ENCODE measurements around the gene MARS2.
"Not testable (repeated sequence)": the region's sequence is repeated elsewhere in the genome, so short reads cannot be mapped to it uniquely, and the experiment has no call there.

Gene MARS2
- 1.5 to 15.4 (median 10.8) reads per million in 18 experiments for total RNA-seq

DNA sequence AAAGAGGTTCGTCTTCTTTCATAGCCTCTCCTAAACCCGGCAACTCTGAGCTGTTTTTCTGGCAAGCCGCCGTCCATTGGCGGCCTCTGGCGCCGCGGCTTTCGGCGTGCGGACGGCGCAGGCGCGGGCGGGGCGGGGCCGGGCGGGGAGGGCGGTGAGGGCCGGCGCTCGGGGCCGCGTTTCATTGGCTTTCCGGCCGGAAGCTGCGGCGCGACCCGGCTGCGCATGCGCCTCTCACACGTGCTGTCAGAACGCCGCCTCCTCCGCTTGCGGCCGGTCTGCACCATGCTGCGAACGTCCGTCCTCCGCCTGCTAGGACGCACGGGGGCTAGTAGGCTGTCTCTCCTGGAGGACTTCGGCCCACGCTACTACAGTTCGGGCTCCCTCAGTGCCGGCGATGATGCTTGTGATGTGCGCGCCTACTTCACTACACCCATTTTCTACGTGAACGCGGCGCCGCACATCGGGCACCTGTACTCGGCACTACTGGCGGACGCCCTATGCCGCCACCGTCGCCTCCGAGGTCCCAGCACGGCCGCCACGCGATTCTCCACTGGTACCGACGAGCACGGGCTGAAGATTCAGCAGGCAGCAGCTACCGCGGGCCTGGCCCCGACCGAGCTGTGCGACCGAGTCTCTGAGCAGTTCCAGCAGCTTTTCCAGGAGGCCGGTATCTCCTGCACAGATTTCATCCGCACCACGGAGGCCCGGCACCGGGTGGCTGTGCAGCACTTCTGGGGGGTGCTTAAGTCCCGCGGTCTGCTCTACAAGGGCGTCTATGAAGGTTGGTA lies at the start of gene MARS2:
Gene MARS2, plus strand, starts transcription at position 249 of the 791 bp plus-strand sequence. Its CDS starts 37 bp downstream, at position 286.
- peak; percentile 95 to 97 for DNase-seq

DNA sequence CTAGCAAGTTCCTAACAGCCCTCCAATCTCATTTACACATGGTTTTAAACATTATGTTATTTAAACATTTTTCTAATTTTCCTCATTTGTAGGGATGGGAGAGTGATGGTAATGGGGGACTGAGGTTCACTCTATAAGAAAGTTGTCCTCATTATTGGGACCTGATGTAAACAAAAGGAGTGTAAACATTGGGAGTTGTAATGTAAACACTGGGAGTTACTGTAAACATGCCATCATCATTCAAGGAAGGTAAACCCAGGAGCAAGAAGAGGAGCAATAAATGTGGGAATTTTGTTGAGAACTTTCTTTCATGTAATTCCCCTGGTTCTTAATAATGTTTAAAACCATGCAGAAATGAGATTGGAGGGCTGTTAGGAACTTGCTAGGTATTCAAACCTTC lies 47.6 kb upstream of the MARS2 start:
- DNase-seq: no peak

DNA sequence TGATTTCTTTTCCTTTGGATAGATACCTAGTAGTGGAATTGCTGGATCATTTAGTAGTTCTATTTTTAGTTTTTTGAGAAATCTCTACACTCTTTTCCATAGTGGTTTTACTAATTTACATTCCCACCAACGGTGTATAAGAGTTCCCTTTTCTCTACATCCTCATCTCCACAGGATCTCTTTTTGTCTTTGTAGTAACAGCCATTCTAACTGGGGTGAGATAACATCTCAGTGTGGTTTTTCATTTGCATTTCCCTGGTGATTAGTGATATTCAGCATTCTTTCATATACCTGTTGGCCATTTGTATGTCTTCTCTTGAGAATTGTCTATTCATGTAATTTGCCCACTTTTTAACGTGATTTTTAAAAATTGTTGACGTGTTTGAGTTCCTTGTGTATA lies 43.5 kb upstream of the MARS2 start:
- no peak for DNase-seq

DNA sequence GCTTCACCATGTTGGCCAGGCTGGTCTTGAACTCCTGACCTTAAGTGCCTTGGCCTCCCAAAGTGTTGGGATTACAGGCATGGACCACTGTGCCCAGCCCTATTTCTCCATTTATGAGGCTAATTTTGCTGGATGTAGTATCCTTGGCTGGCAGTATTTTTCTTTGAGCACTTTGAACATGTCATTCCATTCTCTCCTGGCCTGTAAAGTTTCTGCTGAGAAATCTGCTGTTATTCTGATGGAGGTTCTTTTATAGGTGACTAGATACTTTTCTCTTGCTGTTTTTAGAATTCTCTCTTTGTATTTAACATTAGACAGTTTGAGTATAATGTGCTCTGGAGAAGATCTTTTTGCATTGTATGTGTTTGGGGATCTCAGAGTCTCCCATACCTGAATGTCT lies 38.9 kb upstream of the MARS2 start:
- no peak for DNase-seq

DNA sequence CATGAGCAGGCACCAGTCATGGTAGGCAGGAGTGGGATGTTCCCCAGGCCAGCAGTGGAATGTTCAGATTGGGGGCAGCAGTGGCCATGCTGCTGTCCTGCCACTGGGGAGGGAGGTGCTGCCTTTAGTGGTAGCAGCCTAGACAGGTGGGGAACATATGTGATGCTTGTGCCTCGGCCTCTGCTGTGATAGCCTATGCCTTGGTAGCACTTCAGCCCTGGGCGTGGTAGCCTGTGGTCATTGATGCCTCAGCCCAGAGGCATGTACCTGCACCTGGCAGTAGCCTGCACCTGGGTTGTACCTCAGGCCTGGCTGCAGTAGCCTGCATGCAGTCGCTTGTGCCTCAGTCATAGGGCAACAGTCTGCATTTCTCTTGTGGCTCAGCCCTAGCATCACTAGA lies 36.9 kb upstream of the MARS2 start:
- DNase-seq: no peak

DNA sequence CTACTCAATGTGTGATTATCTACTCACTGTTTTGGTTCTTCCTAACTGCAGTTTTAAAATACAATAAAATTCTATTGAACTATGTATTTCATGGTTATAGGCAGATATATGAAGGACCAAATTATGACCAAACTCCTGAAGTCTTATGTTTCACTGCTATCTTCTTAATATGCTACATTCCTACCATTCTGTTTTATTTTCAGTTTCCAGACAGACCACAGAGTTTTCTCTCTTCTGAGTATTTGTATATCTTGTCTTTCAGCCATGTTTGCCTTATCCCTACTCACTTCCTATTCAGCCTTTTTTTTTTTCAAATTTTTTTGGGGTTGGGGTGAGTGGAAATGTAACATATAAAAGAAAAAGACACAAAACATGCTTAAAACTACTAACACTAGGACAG lies 36.1 kb upstream of the MARS2 start:
- DNase-seq: no peak

DNA sequence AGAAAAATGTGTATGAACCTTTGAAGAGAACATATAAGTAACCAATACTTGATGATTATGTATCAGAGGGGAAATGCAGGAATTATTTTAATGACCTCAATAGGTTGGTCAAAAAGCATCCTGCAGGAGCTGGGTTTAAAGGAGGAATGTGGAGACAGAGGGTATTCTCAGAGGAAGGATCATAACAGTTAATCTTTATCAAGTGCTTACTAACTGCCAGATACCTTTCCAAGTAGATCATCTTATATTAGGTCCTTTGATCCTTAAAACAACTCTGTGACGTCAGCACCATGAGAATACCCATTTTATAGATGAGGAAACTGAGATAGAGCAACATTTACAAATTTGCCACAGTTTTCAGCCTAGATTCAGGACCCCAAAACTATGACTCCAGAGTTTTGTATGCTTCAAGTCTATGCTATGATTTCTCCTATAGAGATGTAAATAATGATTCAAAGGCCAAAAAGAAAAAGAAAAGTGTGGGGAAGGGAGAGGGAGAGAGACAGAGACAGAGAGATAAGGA lies 32.7 kb upstream of the MARS2 start:
- DNase-seq: no peak

DNA sequence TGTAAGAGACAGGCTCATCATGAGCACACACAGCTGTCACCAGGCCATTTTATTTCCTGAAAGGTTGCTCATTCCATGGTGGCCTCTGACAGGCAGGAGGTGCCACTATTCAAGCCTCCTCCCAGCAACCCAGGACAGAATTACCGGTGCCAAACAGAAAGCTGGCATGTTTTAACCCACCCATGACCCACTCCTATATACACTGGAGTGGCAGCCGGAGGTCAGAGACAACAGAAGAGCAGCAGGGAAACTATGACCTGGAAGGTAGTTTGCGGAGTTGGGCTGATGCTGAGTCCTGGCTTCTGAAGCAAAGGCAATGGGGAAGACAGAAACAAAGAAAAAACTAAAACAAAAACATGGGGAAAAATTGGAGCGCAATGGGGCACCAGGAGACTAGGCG lies 32.1 kb upstream of the MARS2 start:
- DNase-seq: no peak

DNA sequence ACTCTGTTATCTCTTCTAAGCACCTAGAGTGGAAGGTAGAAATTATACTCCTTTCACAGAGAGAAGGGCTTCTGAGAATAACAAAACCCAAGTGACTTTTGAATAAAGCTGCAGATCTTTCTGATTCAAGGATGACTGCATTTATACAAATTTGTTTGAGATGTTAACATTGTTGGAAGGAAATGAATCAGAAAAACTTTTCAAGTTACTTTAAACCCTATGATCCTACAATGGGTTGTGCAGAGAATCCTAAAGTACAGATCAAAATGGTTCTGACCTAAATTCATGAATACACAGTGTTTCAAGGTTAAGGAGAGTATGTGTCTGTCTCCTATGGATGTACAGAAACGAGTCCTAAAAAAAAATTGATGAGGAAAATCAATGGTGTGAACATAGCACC lies 31.6 kb upstream of the MARS2 start:
- DNase-seq: no peak

DNA sequence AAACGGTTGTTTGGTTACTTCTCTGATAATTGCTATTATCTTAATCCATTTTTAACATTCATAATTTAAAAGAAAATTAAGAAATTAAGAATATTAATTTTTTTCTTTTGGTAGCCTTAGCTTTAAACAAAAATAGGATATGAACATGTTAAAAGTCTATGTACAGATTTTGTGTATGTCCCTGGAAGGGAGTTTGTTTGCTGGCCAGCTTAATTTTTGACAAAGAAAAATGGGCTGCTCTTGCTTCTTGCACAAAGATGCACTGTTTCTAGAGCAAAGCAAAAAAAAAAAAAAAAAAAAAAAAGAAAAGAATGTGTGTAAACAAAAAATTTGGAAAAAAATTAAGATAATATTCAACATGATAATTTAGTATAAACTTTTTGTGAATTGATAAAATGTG lies 31.1 kb upstream of the MARS2 start:
- DNase-seq: no peak

DNA sequence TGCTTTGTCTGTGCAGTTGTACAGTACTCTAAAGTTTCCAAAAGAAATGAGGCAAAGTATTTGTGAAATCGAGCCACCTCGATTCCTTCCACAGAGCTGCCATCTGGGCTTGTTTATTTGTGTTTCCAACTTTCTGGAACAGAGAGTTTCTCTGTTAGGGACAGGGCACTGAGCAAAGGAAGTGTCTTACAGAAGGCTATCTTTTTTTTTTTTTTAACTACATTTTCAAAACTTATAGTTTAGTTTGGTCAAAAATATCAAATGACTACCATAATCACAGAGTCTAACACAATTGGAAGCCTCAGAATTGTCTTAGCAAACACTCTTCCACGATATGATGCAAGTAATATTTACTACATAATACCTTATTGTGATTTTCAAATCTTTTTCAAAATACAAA lies 30.6 kb upstream of the MARS2 start:
- DNase-seq: no peak

DNA sequence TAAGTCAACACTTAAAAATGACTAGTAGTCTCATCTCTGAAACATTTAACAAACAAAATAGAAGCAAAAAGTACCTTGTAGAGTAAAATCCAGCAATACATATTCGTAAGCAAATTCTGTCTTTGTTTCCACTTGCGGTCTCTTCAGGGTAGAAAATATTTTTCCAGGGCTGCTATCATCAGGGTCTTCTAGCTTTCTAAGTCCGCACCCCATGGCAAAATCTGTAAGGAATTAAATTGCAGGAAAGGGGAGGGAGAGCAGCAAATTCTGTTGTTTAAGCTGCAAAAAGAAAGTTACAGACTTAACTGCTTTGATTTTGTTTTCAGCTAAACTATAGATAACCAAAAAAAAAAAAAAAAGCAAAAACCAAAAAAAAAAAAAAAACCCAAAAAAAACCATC lies 29.9 kb upstream of the MARS2 start, which contains the start of gene RFTN2:
Gene RFTN2, minus strand, starts transcription at position 342 of the 400 bp plus-strand sequence. Its CDS starts 129 bp downstream, at position 213.
- DNase-seq: no peak

DNA sequence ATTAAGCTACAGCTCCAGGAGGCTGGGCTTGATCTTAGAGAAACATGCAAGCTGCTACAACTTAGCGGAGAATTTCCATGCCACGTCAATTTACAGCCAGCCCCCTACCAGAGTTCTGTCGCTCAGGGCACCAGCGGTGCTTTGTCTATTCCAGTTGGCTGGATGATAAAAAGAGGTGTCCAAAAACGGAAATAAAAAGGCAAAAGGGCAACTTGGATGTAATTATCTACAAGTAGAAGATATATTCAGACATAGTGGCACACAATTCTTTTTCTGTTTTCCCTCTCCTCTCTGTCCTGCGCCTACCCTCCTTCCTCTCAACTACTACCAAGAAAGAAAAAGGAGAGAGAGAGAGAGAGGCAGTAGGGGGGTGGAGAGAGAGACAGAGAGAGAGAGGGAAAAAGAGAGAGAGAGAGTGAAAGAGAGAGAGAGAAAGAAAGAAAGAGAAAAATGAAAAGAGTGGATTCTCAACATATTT lies 29.4 kb upstream of the MARS2 start:
- no peak for DNase-seq

DNA sequence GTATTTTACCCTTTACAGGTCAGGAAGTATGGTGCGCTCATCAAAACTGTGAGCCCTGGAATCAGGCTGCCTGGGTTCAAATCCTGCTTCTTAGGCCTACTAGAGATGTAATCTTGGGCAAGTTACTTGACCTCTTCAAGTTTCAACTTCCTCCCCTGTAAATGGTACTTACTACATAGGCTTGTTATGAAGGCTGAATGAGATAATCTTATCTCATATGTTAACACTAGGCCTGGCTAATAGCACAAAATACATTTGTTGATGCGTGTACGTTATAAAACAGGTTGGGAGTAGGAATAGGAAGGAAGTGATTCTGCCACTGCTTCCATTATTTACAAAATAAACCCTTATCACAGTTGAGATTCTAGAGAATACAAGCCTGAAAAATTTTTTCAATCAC lies 28.1 kb upstream of the MARS2 start:
- DNase-seq: no peak

DNA sequence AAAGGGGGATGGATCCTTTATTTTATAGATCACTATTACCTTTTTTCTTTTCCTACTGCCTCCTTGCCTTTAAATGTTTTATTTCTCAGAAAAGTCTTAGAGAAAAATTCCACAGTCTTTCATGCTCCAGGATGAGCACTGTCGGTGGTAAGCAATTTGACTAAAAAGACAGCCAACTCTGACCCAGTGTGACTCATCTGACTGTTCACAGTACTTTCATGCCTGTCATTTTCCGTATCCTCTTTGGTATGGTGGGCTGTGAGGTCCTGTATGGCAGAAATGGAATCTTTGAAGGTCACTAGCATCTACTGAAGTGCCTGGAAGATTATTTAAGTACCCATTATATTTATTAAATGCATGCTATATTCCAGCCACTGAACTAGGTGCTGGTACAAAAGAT lies 27.7 kb upstream of the MARS2 start:
- no peak for DNase-seq

DNA sequence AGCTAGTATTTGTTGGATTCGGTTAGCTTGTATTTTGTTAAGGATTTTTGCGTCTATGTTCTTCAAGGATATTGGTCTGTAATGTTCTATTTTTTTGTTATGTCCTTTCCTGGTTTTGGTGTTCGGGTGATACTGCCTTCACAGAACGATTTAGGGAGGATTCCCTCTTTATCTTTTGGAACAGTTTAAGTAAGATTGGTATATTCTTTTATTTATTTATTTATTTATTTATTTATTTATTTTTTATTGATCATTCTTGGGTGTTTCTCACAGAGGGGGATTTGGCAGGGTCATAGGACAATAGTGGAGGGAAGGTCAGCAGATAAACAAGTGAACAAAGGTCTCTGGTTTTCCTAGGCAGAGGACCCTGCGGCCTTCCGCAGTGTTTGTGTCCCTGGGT lies 10.0 kb upstream of the MARS2 start:
- not testable (repeated sequence) for DNase-seq

DNA sequence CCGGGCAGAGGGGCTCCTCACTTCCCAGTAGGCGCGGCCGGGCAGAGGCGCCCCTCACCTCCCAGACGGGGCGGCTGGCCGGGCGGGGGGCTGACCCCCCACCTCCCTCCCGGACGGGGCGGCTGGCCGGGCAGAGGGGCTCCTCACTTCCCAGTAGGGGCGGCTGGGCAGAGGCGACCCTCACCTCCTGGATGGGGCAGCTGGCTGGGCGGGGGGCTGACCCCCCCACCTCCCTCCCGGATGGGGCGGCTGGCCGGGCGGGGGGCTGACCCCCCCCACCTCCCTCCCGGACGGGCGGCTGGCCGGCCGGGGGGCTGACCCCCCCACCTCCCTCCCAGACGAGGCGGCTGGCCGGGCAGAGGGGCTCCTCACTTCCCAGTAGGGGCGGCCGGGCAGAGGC lies 9.2 kb upstream of the MARS2 start:
- not testable (repeated sequence) for DNase-seq

DNA sequence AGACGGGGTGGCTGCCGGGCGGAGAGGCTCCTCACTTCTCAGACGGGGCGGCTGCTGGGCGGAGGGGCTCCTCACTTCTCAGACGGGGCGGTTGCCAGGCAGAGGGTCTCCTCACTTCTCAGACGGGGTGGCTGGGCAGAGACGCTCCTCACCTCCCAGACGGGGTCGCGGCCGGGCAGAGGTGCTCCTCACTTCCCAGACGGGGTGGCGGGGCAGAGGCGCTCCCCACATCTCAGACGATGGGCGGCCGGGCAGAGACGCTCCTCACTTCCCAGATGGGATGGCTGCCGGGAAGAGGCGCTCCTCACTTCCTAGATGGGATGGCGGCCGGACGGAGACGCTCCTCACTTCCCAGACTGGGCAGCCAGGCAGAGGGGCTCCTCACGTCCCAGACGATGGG lies 8.6 kb upstream of the MARS2 start:
- not testable (repeated sequence) for DNase-seq

DNA sequence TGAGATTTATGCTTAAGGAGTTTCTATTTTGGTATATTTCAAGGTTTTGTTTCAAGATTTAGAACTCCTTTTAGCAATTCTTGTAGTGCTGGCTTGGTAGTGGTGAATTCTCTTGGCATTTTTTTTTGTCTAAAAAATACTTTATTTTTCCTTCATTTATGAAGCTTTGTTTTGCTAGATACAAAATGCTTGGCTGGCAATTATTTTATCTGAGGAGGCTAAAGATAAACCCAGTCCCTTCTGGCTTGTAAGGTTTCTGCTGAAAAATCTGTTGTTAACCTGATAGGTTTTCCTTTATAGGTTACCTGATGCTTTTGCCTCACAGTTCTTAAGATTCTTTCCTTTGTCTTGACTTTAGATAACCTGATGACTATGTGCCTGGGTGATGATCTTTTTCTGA lies 5.4 kb upstream of the MARS2 start:
- not testable (repeated sequence) for DNase-seq

DNA sequence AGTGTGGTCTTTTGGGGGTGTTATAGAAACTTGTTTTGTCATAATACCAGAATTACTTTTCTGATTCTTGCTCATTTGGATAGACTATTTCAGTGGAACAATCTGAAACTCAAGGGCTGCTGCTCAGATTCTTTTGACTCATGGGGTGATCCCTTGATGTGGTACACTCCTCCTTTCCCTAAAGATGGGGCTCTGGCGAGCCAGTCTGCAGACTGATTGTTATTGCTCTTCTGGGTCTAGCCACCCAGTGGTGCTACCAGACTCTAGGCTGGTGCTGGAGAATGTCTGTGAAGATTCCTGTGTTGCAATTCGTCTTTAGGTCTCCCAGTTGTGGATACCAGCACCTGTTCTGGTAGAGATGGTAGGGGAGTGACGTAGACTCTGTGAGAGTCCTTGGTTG lies 4.2 kb upstream of the MARS2 start:
- DNase-seq: no peak

DNA sequence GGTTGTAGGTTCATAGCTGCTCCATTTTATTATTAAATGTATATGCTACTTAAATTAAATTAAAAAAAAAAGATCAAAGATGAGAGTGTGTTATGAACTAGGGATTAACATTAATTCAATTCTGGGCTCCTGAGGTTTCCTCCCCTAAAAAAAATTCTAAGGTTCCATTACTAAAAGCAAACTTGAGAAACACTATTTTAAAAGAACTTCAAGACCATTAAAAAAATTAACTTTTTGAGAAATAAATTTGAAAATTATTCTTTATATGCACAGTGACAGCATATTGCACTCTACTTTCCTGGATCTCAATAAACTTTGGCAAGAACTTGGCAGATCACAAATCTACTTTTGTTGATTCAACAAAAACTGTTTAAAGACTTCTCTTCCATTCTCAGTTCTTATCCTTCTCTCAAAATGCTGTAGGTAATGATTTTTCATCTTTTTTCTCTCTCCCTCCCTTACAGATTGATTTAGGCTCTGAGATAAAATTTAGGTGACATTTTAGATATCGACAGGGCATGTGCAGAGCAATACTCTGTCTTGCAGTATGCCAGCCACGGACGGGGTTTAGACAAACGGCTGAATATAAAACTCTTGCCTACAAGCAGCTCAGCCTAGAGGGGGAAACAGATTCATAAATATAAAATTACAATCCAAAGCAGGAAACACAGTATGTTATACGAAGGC lies 592 bp upstream of the MARS2 start:
- DNase-seq: no peak

DNA sequence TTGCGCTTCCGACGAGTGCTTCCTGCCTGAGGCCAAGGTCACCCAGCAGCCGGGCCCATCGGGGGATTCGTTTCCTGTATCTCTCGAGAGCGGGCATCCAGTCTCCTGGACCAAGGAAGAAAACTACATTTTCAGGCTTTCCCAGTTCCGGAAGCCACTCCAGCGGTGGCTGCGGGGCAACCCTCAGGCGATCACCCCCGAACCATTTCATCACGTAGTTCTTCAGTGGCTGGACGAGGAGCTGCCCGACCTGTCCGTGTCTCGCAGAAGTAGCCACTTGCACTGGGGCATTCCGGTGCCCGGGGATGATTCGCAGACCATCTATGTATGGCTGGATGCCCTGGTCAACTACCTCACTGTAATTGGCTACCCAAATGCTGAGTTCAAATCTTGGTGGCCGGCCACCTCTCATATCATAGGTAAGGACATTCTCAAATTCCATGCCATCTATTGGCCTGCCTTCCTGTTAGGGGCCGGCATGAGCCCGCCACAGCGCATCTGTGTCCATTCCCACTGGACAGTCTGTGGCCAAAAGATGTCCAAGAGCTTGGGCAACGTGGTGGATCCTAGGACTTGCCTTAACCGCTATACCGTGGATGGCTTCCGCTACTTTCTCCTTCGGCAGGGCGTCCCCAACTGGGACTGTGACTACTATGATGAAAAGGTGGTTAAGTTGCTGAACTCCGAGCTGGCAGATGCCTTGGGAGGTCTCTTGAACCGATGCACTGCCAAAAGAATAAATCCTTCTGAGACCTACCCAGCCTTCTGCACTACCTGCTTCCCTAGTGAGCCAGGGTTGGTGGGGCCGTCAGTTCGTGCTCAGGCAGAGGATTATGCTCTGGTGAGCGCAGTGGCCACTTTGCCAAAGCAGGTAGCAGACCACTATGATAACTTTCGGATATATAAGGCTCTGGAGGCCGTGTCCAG lies 1.0 kb downstream of the MARS2 start:
- DNase-seq: peak; percentile 16 to 44

DNA sequence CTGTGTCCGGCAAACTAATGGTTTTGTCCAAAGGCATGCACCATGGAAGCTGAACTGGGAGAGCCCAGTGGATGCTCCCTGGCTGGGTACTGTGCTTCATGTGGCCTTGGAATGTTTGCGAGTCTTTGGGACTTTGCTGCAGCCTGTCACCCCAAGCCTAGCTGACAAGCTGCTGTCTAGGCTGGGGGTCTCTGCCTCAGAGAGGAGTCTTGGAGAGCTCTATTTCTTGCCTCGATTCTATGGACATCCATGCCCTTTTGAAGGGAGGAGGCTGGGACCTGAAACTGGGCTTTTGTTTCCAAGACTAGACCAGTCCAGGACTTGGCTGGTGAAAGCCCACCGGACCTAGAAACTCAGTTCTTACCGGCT lies 1.7 kb downstream of the MARS2 start:
- no peak for DNase-seq

All from inflammatory macrophage (primary cell).